ENCODE data around the gene PRICKLE1. TPM values are rescaled to one million over a fixed set of nuclear protein-coding genes. Genes with fewer than 3 reads are reported as not detected.

The PRICKLE1 gene
- total RNA-seq, 1 experiment from 2014 or later, result 20.1 TPM

DNA sequence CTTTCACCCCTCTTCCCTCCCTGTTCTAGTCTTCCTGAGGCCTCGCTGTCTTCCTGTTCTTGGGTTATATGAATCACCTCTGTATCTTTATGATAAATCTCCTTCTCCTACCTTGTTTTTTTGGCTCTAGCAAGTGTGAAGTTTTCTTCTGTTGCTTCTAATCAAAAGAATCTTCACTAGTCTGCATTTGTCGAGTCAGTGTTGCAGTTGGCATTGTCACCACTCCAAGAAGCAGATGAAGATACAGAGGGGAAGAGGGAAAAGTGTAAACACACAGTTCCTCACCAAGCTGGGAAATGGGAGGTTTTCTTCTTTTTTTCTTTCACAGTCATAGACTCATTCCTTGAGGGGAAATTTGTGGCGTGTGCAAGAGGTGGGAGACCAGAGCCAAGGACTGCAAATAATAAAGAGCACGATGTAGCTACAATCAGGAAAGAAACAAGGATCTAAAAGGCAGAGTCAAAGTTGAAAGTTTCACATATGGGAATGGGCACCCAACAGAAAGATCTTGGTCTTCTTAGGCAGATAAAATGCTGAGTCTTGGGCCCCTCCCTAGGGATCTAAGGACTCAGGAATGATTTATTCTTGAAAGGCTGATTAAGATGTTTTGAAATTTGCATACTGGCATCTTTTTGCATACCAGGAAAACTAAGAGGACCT lies 22.2 kb upstream of the PRICKLE1 start:
- CTCF ChIA-PET, result no interaction called here
- BruUV-seq (replicated peaks), result no TSS peak
- in situ Hi-C loops (cut with HindIII; ENCODE audit: low pct_unique_long_range_greater_than_20kb, low sequenced_read_pairs), result no loop called here

DNA sequence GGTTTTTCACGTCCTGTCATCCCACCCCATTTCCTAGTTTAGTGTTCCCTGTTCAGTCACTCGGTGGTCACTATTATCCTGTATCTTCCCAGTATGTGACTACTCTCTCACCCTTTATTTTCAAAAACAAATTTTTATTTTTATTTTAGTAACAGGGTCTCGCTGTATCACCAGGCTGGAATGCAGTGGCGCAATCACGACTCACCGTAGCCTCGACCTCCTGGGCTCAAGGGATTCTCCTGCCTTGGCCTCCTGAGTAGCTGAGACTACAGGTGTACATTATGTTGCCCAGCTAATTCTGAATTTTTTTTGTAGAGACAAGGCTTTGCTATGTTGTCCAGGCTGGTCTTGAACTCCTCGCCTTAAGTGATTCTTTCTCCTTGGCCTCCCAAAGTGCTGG lies 20.1 kb upstream of the PRICKLE1 start:
- no peak for DNase-seq (ENCODE audit: low read depth, low spot score)
- Histone ChIP-seq H3K4me1 (ENCODE audit: control insufficient read depth, insufficient read depth, low read length) (no peaks in the 10 kb centered on the region), H3K27ac (ENCODE audit: low read length) (no peak overlapping the region), H3K36me3 (ENCODE audit: control insufficient read depth, insufficient read depth, low read length) (no peaks in the 10 kb centered on the region), H3K9me3 (ENCODE audit: control insufficient read depth, insufficient read depth, low read depth, low read length) (no peaks in the 10 kb centered on the region), H3K4me3 (ENCODE audit: low read depth in 2 of 2, low read length in 2 of 2) (no peak overlapping the region), H3K27me3 (ENCODE audit: control insufficient read depth, insufficient read depth, low read length) (no peaks in the 10 kb centered on the region)
- no peak for ATAC-seq
- TF ChIP-seq, protein P1, sequence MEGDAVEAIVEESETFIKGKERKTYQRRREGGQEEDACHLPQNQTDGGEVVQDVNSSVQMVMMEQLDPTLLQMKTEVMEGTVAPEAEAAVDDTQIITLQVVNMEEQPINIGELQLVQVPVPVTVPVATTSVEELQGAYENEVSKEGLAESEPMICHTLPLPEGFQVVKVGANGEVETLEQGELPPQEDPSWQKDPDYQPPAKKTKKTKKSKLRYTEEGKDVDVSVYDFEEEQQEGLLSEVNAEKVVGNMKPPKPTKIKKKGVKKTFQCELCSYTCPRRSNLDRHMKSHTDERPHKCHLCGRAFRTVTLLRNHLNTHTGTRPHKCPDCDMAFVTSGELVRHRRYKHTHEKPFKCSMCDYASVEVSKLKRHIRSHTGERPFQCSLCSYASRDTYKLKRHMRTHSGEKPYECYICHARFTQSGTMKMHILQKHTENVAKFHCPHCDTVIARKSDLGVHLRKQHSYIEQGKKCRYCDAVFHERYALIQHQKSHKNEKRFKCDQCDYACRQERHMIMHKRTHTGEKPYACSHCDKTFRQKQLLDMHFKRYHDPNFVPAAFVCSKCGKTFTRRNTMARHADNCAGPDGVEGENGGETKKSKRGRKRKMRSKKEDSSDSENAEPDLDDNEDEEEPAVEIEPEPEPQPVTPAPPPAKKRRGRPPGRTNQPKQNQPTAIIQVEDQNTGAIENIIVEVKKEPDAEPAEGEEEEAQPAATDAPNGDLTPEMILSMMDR (IDR thresholded peaks at IDR 0.05), result no peak
- TF ChIP-seq SIN3A (IDR thresholded peaks at IDR 0.05; ENCODE audit: borderline replicate concordance, insufficient read depth, low read depth, low read length) (no peak), TCF7L2 (IDR thresholded peaks at IDR 0.05; ENCODE audit: low read depth, low read length) (no peak), POLR2AphosphoS5 (IDR thresholded peaks at IDR 0.05; ENCODE audit: low read depth, low read length) (no peak)
- TF ChIP-seq, protein P2, sequence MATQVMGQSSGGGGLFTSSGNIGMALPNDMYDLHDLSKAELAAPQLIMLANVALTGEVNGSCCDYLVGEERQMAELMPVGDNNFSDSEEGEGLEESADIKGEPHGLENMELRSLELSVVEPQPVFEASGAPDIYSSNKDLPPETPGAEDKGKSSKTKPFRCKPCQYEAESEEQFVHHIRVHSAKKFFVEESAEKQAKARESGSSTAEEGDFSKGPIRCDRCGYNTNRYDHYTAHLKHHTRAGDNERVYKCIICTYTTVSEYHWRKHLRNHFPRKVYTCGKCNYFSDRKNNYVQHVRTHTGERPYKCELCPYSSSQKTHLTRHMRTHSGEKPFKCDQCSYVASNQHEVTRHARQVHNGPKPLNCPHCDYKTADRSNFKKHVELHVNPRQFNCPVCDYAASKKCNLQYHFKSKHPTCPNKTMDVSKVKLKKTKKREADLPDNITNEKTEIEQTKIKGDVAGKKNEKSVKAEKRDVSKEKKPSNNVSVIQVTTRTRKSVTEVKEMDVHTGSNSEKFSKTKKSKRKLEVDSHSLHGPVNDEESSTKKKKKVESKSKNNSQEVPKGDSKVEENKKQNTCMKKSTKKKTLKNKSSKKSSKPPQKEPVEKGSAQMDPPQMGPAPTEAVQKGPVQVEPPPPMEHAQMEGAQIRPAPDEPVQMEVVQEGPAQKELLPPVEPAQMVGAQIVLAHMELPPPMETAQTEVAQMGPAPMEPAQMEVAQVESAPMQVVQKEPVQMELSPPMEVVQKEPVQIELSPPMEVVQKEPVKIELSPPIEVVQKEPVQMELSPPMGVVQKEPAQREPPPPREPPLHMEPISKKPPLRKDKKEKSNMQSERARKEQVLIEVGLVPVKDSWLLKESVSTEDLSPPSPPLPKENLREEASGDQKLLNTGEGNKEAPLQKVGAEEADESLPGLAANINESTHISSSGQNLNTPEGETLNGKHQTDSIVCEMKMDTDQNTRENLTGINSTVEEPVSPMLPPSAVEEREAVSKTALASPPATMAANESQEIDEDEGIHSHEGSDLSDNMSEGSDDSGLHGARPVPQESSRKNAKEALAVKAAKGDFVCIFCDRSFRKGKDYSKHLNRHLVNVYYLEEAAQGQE (IDR thresholded peaks at IDR 0.05; ENCODE audit: insufficient read depth in 1 of 2, low read depth in 2 of 2, low read length in 1 of 2), result no peak
- no TSS peak for BruUV-seq (replicated peaks)
- intact Hi-C loops (cut with micrococcal nuclease; ENCODE audit: unreplicated experiment) (no loop called here), in situ Hi-C loops (cut with HindIII; ENCODE audit: low pct_unique_long_range_greater_than_20kb, low sequenced_read_pairs) (no loop called here)
- POLR2A ChIA-PET, result interaction anchor here (0.6 kb wide), 1 partner anchor 11 kb away, joined by 4 read pairs; no protein-coding TSS in a partner anchor
- CTCF ChIA-PET, result no interaction called here

More for the DNA sequence above, 22.2 kb upstream of the PRICKLE1 start:
- intact Hi-C loops (cut with micrococcal nuclease; ENCODE audit: unreplicated experiment), result no loop called here
- DNase-seq (ENCODE audit: low read depth, low spot score) (no peak), ATAC-seq (no peak)
- Histone ChIP-seq H3K9me3 (ENCODE audit: control insufficient read depth, insufficient read depth, low read depth, low read length) (no peaks in the 10 kb centered on the region), H3K4me1 (ENCODE audit: control insufficient read depth, insufficient read depth, low read length) (no peaks in the 10 kb centered on the region), H3K27me3 (ENCODE audit: control insufficient read depth, insufficient read depth, low read length) (no peaks in the 10 kb centered on the region), H3K36me3 (ENCODE audit: control insufficient read depth, insufficient read depth, low read length) (no peaks in the 10 kb centered on the region), H3K27ac (ENCODE audit: low read length) (no peak overlapping the region; the same call in 1 of the 2 replicates), H3K4me3 (ENCODE audit: low read depth in 2 of 2, low read length in 2 of 2) (no peak overlapping the region)
- POLR2A ChIA-PET, result interaction anchor here (0.6 kb wide), 1 partner anchor 17 kb away, joined by 4 read pairs; no protein-coding TSS in a partner anchor
- TF ChIP-seq, protein P2 (IDR thresholded peaks at IDR 0.05; ENCODE audit: insufficient read depth in 1 of 2, low read depth in 2 of 2, low read length in 1 of 2), result no peak
- TF ChIP-seq, protein P1 (IDR thresholded peaks at IDR 0.05), result no peak
- no peak for TF ChIP-seq TCF7L2 (IDR thresholded peaks at IDR 0.05; ENCODE audit: low read depth, low read length)
- TF ChIP-seq POLR2AphosphoS5 (IDR thresholded peaks at IDR 0.05; ENCODE audit: low read depth, low read length), result no peak
- TF ChIP-seq SIN3A (IDR thresholded peaks at IDR 0.05; ENCODE audit: borderline replicate concordance, insufficient read depth, low read depth, low read length), result no peak
